Measurements from ENCODE around the gene OSBPL2. TPM values are rescaled to one million over a fixed set of nuclear protein-coding genes. Genes with fewer than 3 reads are reported as not detected.

OSBPL2 gene
- total and polyA plus RNA-seq, 9 of the 15 experiments (the other 6 are each of a cell fraction or from before 2014, with no cell fraction given), result 2.5 to 25.6 (median 14.1) TPM

GRCh38 chr20:62301773-62302340 is 63.5 kb downstream of the OSBPL2 start (continued):
- 0 out of 2 replicates have a peak, but pooled peaks have one; percentile 13 for TF ChIP-seq OTX1 (CRISPR knock-in tag; IDR thresholded peaks at IDR 0.05)
- peak in 1 of 2 experiments; percentile 82; a peak in 1 of 3 replicates for TF ChIP-seq CBX3 (IDR thresholded peaks at IDR 0.05; ENCODE audit: borderline replicate concordance in 1 of 2, low read length in 2 of 2)
- 0 out of 2 replicates have a peak, but pooled peaks have one; percentile 22 for TF ChIP-seq THAP12 (CRISPR knock-in tag; IDR thresholded peaks at IDR 0.05)
- peak; percentile 87; the same call in 1 of the 2 replicates for TF ChIP-seq ZBTB7A (IDR thresholded peaks at IDR 0.05; ENCODE audit: borderline replicate concordance, control insufficient read depth, low read depth, low read length)
- no peak for TF ChIP-seq FOS (IDR thresholded peaks at IDR 0.05; ENCODE audit: extremely low read depth, insufficient read length)
- peak; percentile 86 for TF ChIP-seq LCOR (CRISPR knock-in tag; IDR thresholded peaks at IDR 0.05)
- no peak for TF ChIP-seq HMG20B (CRISPR knock-in tag; IDR thresholded peaks at IDR 0.05)
- TF ChIP-seq MEIS2 (IDR thresholded peaks at IDR 0.05; ENCODE audit: partially characterized antibody), result peak; percentile 39
- TF ChIP-seq PRDM10 (IDR thresholded peaks at IDR 0.05; ENCODE audit: partially characterized antibody), result peak; percentile 47
- peak; percentile 69 to 72 for TF ChIP-seq E2F6 (IDR thresholded peaks at IDR 0.05; ENCODE audit: borderline replicate concordance in 1 of 2, extremely low read depth in 1 of 2, insufficient read depth in 1 of 2, insufficient read length in 1 of 2, low read depth in 1 of 2, low read length in 1 of 2, poor library complexity in 1 of 2, severe bottlenecking in 1 of 2)
- TF ChIP-seq SMARCA5 (IDR thresholded peaks at IDR 0.05), result peak; percentile 79; the same call in 1 of the 2 replicates
- peak; percentile 31; the same call in 1 of the 2 replicates for TF ChIP-seq MTA1 (IDR thresholded peaks at IDR 0.05; ENCODE audit: borderline replicate concordance)
- TF ChIP-seq AFF1 (IDR thresholded peaks at IDR 0.05; ENCODE audit: low read depth in 1 of 2, partially characterized antibody in 2 of 2), result peak in 1 of 2 experiments; percentile 83
- peak; percentile 60 for TF ChIP-seq CC2D1A (IDR thresholded peaks at IDR 0.05)
- peak; percentile 75 for TF ChIP-seq ZNF24 (IDR thresholded peaks at IDR 0.05)
- no peak for TF ChIP-seq HEY1 (CRISPR knock-in tag; IDR thresholded peaks at IDR 0.05; ENCODE audit: borderline replicate concordance)

Data from K562 (cell line).